GM12875 (cell line): ENCODE data around the gene UBAC2.

Experiments
- H3K4me3 ChIP-seq: one replicate; pipeline ENCODE4 v1.5.1; 2011; ENCODE audit warnings: low read depth, low read length, control low read depth
- TF ChIP-seq, protein P1 (sequence below): IDR thresholded peaks from 2 replicates; pipeline ENCODE4 v1.5.1; 2011; ENCODE audit warnings: low read depth, mild to moderate bottlenecking, control low read depth, inconsistent platforms, low read length, moderate library complexity, borderline replicate concordance; ENCODE audit not compliant: insufficient read depth

The UBAC2 gene

GRCh38 chr13:99360696-99361095 is 160.0 kb downstream of the UBAC2 start:
- TF ChIP-seq, protein P1, sequence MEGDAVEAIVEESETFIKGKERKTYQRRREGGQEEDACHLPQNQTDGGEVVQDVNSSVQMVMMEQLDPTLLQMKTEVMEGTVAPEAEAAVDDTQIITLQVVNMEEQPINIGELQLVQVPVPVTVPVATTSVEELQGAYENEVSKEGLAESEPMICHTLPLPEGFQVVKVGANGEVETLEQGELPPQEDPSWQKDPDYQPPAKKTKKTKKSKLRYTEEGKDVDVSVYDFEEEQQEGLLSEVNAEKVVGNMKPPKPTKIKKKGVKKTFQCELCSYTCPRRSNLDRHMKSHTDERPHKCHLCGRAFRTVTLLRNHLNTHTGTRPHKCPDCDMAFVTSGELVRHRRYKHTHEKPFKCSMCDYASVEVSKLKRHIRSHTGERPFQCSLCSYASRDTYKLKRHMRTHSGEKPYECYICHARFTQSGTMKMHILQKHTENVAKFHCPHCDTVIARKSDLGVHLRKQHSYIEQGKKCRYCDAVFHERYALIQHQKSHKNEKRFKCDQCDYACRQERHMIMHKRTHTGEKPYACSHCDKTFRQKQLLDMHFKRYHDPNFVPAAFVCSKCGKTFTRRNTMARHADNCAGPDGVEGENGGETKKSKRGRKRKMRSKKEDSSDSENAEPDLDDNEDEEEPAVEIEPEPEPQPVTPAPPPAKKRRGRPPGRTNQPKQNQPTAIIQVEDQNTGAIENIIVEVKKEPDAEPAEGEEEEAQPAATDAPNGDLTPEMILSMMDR = no peak

GRCh38 chr13:99361197-99361596 is 160.5 kb downstream of the UBAC2 start:
- H3K4me3 ChIP-seq = no peak overlapping the region
- TF ChIP-seq, protein P1 = no peak

More at GRCh38 chr13:99360696-99361095, 160.0 kb downstream of the UBAC2 start:
- H3K4me3 ChIP-seq = no peak overlapping the region

DNA sequence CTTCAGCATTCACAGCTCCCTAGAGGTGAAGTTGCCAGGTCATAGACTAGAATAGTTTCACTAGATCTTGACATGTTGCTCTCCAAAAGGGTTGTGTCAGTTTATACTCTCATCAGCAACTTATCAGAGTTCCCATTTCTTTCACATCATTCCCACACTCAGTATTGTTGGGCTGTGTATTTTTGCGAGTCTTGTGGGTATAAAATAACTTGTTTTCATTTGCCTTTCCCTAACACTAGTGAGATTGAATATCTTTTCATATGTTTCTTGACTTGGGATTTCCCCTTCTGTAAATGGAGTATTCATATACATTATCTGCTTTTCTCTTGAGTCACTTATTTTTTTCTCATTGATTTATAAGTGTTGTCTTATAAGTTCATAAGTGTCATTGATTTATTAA is 161.7 kb downstream of the UBAC2 start:
- TF ChIP-seq, protein P1 = no peak
- H3K4me3 ChIP-seq = no peak overlapping the region

- H3K4me3 ChIP-seq = no peak overlapping the region
- TF ChIP-seq, protein P1 = no peak
Measured at GRCh38 chr13:99363391-99363790, 162.7 kb downstream of the UBAC2 start.

- TF ChIP-seq, protein P1 = no peak
- H3K4me3 ChIP-seq = no peak overlapping the region
Measured at GRCh38 chr13:99363949-99364348, 163.3 kb downstream of the UBAC2 start.

DNA sequence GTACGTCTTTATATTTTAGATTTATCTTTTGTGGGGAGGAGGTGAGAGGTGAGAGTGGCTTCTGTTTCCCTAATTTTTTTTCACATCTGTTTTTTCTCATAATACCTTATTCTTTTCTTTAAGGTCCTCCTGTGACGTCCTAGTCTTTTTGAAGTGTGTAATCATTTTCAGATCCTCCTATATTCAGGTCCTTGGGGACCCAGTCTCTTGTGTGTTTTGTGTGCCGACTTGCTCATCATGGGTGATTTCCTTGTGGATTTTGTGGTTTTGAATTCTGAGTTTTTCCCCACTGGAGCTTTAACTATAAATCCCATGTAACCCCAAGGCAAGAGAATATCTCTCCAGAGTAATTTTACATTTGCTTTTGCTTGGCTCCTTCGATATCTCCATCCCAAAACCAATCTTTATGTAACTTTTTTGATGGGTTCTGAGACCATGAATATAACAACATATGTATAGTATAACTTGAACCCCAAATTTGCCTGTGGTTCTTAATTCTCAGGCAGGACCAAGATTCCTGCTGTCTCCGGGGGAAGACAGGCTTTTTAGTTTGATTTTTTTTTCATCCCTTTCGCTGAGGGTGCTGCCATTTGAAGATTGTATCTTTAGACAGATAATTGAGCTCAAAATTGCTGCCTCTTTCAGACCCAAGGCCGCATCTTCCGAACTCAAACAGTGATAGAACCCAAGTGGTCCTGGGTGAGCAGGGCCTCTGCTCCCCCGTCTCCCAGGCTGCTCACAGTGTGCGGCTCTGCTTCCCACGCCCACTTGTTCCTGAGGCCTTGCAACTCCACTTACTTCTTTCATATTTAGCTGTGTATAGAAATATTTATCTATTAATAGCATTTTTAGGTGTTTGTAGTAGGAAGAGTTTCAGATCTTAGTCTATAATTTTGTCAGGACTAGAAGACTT is 165.7 kb downstream of the UBAC2 start:
- TF ChIP-seq, protein P1 = no peak
- H3K4me3 ChIP-seq = no peak overlapping the region

GRCh38 chr13:99367106-99367616 is 166.5 kb downstream of the UBAC2 start:
- no peak overlapping the region for H3K4me3 ChIP-seq
- TF ChIP-seq, protein P1 = no peak
